GM12801 (cell line): ENCODE results near the gene LARP6.

Source experiments
- CTCF ChIP-seq: IDR thresholded peaks from one replicate; pipeline ENCODE4 v1.5.1; 2011; ENCODE audit warnings: control low read depth; ENCODE audit not compliant: insufficient read length; ENCODE audit errors: extremely low read depth

LARP6 gene

DNA sequence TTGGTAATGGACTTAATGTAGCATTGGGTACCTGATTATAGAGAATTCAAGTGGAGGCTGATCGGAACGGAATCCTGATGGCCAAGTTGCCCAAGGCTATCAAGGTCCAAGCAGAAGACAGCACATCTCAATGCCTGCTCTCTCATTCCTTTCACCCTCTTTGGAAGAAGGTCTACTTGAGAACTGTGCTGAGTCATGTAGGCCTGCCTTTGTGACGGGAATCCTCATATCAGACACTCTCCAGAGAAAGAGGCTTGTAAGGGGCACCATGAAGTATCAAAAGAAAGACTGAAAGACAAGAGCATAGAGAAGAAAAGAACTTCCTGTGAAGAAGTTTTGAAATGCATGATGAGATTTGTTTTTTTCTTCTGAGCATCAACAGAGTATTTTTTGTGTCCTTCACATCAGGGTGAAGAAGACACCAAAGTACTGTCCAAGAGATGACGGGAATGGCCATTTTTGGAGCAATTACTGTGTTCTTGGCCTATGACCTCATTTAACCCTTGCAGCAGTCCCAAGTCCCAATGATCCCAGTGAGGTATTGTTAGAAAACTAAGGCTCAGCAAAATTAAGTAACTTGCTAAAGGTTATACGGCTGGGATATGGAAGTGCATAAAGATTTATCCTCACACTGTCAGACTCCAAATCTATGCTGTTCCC is 13.2 kb upstream of the LARP6 start:
- TF ChIP-seq CTCF: no peak

- TF ChIP-seq CTCF: no peak
Observed at GRCh38 chr15:70863450-70864218, 9.7 kb upstream of the LARP6 start.

DNA sequence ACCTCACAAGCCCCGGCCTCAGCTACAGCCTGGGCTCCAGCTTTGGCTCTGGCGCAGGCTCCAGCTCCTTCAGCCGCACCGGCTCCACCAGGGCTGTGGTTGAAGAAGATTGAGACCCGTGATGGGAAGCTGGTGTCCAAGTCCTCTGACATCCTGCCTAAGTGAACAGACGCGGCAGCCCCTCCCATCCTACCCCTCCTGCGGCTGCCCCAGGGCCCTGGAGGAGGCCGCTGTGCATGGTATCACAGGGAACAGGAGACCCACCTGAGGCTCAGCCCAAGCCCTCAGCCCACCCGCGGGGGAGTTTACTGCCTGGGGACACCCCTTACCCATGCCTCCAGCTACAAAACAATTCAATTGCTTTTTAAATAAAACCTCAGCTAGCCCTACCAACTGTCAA is 6.0 kb upstream of the LARP6 start:
- TF ChIP-seq CTCF: no peak

DNA sequence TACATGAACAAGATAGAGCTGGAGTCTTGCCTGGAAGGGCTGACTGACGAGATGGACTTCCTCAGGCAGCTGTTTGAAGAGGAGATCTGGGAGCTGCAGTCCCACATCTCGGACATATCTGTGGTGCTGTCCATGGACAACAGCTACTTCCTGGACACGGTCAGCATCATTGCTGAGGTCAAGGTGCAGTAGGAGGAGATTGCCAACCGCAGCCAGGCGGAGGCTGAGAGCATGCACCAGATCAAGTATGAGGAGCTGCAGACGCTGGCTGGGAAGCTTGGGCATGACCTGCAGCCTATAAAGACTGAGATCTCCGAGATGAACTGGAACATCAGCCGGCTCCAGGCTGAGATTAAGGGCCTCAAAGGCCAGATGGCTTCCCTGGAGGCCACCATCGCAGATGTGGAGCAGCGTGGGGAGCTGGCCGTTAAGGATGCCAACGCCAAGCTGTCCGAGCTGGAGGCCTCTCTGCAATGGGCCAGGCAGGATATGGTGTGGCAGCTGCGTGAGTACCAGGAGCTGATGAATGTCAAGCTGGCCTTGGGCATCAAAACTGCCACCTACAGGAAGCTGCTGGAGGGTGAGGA is 5.5 kb upstream of the LARP6 start:
- no peak for TF ChIP-seq CTCF

DNA sequence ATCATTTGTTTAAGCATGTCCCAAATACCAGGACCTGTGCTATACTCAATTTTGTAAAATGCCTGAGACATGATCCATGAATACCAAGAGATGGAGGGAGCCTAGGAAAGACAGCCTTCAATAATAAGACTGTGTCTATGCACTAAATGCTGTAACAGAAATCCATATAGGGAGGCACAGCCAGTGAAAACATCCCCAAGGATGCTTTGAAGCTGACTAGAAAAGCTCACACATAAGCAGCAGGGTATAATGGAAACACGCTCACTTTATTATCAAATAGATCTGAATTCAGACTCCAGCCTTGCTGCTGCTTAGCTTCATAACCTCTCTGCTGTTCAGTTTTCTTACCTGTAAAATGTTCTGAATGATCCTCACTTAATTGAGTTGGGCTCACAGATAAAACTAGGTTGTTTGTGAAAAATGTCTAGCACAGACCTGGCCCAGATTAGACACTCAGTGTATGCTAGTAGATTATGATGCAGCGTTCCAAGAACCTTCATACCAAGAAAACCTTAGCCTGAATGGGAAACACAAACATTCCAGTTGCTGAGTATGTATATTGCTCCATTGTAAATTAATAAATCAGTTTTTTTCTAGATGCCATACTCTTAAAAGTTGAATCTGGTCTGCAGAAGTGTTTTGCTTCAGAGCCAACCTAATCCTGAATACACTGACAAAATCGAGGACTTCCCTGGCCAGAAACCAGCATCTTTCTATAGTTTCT is 3.8 kb upstream of the LARP6 start:
- no peak for TF ChIP-seq CTCF

GRCh38 chr15:70856884-70857561 is 3.1 kb upstream of the LARP6 start:
- TF ChIP-seq CTCF: no peak
